ENCODE data around the gene PKD1L1.

PKD1L1 gene

DNA sequence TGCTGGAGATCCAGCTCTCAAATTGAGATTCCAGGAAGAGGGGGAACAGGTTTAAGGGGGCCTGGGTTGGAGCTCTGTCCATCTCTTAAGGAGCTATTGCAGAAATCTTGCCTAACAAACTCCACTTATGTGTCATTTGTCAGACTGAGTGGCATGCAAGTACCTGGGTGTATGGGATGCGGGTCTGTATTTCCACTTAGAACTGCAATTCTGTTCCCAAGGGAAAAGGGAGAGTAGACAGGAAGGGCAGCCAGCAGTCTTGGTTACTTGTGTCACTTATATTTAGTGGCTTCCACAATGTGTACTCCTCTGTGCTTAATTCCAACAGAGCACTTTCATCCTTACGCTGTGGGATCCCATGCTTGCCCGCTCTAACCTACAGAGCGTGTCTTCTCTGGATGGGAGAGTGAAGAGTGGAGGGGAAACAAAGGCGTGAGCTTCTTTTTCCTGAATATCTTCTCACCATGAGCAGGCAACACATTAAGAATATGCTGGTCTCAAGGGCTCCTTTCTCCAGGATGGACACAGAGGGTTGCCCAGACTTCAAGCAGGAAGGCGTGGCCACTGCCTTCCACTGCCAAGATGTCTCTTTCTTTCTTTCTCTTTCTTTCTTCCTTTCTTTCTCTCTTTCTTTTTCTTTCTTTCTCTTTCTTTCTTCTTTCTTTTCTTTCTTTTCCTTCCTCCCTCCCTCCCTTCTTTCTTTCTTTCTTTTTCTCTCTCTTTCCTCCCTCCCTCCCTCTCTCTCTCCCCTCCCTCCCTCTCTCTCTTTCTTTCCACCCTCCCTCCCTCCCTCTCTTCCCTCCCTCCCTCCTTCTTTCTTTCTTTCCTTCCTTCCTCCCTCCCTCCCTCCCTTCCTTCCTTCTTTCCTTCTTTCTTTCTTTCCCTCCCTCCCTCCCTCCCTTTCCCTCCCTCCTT, 212.6 kb downstream of the PKD1L1 start:
- no peak for DNase-seq (ENCODE audit: low spot score)

DNA sequence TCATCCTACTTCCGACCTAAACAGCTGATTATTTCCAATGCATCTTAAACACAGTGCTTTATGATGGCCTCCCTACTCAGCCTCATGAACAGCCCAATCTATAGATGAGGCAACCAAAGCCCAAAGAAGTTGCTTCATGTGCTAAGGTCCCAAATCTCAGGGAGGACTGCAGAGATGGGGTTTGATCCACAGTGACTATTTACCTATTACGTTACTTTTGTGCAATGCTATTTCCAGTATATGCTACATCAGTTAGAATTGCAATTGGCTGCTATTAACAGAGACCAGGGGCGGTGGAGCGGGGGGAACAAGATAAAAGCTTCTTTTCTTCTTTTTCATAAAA, 213.3 kb downstream of the PKD1L1 start:
- no peak for DNase-seq (ENCODE audit: low spot score)

DNA sequence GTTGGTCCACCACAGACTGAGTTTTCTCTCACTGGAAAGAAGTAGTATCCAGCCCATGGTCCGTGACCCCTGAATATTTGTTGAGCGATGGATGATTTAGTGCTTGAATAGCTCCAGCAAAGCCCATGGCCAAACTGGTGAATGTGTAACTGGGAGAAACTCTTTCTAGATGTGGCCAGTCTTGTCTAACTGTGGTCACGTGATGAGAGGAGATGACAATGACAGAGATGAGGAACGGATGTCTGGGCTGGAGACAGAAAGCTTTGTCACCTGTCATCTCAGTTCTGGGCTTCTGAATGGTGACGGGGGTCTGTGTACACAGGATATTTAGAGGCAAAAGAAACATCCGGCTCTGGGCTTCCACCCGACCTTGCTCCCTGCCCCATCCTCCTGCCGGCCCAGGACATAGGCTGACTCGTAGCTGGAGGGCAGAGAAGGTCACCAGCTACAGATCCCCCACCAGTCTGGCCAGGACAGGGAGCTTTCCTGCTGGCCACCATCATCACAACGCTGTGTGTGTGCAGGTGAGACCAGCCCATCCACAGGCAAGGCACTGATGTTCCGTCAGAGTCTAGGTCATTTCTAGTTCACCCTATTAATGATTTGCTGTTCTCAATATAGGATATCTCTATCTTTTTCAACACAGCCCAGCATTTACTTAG, 213.8 kb downstream of the PKD1L1 start:
- no peak for DNase-seq (ENCODE audit: low spot score)

DNA sequence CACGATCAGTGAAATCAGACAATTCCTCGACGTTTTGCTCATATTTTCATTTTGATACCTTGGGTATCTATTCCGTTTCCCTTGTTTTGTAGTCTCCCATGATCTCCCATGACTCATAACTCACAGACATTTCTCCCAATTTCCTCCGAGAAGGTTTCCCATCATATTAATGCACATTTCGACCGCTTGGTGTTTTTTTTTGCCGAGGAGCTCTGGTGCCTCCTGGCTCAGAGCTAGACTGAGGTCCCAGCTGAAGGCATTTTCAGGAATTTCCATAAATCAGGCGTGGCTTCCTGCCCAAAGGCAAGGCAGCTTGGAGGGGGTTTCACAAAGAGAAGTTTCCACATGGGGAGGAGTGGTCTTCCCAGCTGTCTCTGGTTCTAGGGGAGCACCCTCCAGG, 218.1 kb downstream of the PKD1L1 start:
- DNase-seq (ENCODE audit: low spot score), result no peak

DNA sequence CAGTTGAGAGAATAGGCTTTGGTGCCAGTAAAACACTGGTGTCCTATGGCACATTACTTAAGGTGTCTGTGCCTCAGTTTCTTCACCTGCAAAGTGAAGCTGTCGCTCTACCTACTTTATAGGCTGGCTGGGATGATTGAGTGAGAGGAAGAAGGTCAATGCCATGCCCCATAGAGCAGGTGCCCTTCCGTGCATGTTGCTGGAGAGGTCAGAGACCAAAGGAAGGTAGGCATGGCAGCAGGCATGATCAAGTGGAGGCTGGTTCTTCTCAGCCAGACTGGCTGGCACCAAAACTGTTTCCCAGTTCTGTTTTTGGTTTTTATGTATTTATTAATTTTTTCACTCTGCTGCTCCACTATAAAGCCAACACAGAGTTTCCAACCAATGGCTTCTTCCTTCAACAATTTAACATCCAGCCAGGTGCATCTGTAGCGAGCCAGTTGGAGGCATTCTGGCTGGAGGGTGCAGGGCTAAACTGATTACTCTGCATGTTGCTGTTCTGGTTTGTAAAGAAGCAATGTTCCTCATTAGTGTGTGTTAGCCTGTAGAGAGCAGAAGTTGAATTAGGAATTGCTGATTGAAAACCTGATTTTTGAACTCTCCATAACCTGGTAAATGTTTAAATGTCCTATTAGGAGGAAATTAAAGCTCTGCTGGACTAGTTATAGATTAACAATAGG, 222.1 kb downstream of the PKD1L1 start:
- DNase-seq (ENCODE audit: low spot score), result no peak

DNA sequence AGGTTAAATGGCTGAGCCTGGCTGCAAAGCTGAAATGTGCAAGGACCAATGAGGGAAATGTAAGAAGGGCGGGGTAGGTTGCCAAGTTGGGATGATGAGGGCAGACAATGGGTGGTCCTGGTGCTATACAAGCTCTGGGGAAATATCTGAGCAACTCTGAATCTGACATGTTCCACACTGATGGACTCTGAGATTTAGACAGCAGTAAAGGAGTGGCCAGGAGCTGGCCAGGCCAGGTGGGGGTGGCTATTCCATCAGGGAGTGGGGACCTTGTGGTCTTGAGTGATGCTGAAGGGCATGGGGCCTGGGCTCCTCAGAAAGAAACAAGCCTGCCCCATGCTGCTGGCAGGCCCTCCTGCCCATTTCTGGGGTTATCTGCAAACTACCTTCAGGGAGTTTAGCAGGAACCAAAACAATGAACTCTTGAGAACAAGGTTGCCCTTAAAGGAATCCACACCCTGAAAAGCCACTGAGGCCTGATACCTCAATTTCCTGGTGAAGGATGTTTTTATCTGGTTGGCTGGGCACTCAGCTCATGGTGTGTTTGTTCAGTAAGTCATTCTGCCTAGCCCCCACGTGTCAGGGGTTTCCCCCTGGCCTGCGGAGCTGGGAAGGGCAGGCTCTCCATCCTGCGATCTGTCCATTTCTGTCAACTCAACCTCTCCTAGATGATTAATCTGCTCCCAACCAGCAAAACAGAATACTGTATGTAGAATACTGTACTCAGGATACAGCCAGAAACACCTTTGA, 223.1 kb downstream of the PKD1L1 start:
- DNase-seq (ENCODE audit: low spot score), result no peak

Data from AG08395 (cell line).